Forelimb muscle (tissue), 1 donor: Measurements from ENCODE around the gene IGSF22. TPM values are rescaled to one million over a fixed set of nuclear protein-coding genes. Genes with fewer than 3 reads are reported as not detected.

ENCODE experiments used
- DNase-seq: peaks from one replicate; pipeline ENCODE4 v3.0.0-alpha.2; 2013; ENCODE audit warnings: low read depth
- polyA plus RNA-seq: library from polyadenylated mRNA; unstranded; fragments of 120-200 nt; gene quantifications from one replicate; pipeline ENCODE4 v1.2.1, GENCODE V29; 2013; ENCODE audit not compliant: insufficient read length

The IGSF22 gene
- polyA plus RNA-seq, 1 donor, result 11.8 TPM

- no peak for DNase-seq
These were observed 12.1 kb downstream of the IGSF22 start for GRCh38 chr11:18713646-18714442.

DNA sequence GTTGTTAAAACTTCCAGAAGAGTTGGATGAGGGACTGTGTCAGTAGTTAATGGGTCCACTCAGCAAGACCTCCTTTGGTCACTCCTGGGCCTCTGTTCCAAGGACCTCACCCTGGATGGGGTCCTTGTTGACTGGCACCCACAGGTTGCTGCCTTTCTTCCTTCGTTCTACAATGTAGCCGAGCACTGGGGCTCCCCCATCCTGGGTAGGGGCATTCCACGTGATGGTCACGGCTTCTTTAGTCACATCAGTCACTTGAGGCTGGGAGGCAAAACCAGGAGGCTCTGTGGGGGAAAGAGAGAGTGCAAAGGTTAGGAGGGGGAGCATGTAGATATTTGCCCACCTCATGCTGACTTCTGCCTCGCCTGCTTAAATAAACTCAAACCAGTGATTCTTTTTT is 15.4 kb downstream of the IGSF22 start:
- no peak for DNase-seq

DNA sequence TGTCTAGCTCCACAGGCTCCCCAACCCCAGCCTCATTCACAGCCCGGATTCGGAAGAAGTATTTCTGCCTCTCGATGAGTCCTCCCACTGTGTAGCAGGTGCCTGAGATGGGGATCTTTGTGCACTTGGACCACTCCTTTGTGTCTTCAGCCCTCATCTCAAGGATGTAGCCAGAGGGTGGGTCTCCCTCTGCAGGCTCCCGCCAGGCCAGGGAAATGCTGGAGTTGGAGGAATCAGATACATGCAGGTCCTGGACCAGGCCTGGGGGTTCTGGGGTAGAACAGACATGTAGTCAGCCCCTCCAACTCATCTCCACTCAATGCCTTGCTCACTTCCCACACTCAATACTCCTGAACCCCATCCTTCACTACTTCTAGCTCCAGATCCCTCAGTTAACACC is 16.6 kb downstream of the IGSF22 start:
- no peak for DNase-seq

DNA sequence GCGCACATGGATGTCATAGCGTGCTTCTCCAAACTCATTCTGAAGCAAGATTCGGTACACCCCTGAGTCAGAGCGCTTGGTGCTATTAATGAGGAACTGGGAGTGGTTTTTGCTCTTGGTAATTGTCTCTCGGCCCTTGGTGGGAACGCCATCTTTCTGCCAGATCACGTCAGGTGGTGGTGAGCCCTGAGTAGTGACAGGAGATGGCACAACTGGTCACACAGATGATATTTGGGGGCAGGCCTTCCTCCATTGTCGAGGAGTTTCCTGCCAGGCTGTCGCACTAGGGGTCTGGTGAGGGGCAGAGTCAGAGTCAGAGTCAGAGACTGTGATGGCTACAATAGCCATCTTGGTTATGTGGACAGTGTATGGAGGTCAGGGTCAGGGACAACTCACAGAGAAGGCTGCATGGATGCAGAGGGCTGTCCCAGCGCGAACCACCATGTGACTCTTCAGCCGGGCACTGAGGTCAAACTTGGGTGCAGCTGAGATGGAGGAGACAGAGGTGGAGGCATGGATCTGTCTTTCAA is 18.1 kb downstream of the IGSF22 start:
- no peak for DNase-seq

GRCh38 chr11:18706330-18707243 is 19.4 kb downstream of the IGSF22 start:
- no peak for DNase-seq

GRCh38 chr11:18705651-18706281 is 20.2 kb downstream of the IGSF22 start:
- no peak for DNase-seq

- no peak for DNase-seq
These were observed 21.3 kb downstream of the IGSF22 start for GRCh38 chr11:18704698-18705097.

DNA sequence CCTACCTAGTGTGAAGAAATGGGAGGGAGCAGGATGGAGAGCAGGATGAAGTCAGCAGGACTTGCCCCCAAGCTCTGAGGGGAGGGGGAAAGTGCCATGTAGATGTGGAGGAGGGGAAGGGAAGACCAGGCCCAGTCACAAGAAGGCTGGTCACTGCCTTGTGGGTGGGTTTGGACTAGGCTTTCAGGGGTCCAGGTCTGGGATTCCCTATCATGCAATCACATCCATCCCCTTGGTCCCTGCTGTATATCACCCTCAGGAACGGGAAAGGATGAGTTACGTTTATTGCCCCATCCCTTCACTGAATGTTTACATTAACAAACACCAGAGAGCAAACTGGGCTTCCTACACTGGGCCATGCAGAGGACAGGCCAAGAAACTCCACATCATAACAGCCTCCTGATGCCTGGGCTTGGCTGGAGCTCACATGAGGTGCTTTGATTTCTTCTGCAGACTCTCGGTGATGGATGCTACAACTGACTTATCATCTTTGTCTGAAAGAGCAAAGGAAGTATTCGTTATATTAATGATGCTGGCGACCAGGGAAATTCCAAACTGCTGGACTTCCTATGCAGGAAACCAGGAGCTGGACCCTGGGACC is 21.8 kb downstream of the IGSF22 start:
- no peak for DNase-seq

DNA sequence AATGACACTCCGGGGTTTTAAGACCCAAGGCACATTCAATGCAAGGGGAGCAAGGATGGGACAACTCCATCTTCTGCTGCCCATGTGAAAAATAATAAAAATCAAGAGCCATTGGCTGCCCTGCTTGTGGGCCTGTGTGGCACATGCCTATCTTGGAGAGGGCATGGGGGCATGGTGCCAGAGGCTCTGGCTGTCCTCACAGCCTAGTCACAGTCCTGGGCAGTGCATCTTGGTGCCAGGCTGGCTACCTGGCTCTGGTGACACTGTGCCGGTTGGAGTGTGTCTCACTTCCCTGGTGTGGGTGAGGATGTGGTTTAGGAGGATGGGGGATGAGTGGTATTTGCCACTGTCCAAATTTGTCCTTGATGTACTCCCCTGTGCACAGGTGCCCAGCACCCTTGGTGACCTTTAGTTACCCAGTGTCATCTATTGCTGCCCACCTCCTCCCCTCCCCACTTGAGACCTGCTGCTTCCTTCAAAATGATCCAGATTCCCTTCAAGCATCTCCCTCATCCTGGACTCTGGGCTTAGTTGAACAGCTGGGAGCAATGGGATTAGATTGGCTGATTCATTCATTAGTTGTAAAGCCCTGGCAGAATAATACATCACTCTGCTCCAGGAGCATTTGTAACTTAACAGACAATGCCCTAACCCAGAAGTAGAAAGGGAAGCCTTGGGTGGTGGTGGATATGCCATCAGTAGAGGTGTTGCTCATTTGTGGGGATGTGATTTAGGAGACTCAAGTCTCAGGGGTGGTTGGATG is 22.8 kb downstream of the IGSF22 start:
- no peak for DNase-seq

GRCh38 chr11:18701614-18702216 is 24.3 kb downstream of the IGSF22 start:
- no peak for DNase-seq

GRCh38 chr11:18700872-18701271 is 25.1 kb downstream of the IGSF22 start:
- no peak for DNase-seq

DNA sequence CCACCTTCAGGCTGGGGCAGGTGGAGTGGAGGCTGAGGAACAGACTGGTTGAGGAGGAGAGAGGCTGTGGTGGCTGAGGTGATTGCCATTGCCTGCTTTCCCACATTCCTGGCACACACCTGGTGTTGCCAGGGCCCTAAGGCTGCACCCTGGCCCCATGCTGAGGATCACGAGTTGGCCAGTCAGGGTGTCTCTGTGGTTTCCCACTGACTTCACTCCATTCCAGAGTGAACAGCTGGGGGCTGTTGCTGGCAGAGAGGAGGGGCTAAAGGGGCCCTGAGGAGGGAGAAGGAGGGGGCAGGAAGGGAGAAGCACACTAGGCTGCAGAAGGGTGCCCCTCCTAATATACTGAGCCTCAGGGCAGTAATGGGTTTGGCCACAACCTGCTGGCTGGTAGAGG is 25.6 kb downstream of the IGSF22 start:
- DNase-seq, result no peak

DNA sequence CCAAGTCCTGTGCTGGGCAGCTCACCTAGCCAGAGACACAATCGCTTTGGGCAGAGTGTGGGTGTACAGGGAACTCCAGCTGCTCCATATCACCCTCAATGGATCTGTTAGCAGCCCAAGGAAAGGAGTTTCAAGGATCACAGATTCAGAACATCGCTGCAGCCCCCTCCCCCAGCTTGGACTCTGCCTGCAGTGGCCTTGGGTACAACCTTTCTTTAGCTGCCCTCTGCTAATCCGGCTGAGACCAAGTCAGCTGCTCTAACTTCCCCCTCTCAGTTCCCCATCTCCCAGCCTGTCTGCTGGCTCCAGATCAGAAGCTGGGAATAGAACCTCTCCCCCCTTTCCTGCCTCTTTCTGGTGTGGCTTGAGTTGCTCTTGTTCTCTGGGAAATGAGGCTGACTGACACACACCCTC is 26.1 kb downstream of the IGSF22 start:
- no peak for DNase-seq

GRCh38 chr11:18699269-18699596 is 26.8 kb downstream of the IGSF22 start:
- no peak for DNase-seq

DNA sequence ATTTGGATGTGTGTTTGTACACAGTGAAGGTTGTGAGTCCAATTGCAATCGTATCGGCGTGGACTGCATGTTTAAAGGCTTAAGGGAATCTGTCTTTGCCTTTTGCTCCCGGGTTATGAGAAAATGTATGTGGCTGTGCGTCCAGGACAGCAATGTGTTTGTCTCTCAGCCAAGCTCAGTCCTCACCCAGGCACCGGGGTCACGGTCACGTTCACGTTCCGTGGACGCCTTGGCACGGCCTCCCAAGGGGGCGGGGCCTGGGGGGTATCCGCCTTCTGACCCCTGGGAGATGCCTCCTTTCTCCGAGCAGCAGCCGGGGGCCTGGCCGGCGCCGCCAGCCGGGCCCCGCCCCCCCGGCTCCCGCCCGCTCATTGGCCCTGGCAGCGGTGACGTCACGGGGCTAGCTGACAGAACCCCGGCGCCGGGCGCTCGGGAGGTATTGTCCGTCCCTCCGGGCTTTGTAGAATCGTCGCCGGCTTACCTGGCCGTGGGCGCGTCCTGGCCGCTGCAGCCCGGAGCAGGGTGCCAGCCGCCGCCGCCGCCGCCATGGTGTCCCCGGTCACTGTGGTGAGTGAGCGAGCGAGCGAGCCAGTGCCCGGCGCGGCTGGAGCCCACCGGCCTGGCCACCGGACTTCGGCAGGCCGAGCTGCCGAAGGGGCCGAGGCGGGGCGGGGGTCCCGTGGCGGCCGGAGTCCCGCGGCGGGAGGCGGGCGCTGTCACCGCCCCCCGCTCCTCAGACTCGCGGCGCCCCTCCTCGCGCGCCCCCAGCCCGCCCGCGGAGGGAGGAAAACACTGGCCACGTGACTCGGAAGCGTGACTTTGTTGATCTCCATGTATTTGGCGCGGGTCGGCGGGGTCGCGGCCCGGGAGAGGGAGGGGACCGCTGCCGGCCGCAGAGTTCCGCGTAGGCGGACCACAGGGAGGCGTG is 27.4 kb downstream of the IGSF22 start, which contains the start of gene TMEM86A:
Gene TMEM86A (plus strand): TSS at position 439 of the 928 bp plus-strand sequence. CDS start 108 bp downstream, at position 547.
- peak; percentile 64 for DNase-seq

GRCh38 chr11:18697576-18697975 is 28.4 kb downstream of the IGSF22 start:
- no peak for DNase-seq

- DNase-seq, result no peak
These were observed 29.3 kb downstream of the IGSF22 start for GRCh38 chr11:18696638-18697225.

- DNase-seq, result no peak
These were observed 32.8 kb downstream of the IGSF22 start for GRCh38 chr11:18692941-18693760.
